ENCODE measurements around the gene KNSTRN.
A peak's percentile ranks its signal among the peaks of the same experiment; 100 is the strongest.

Gene KNSTRN

GRCh38 chr15:40392986-40393948 is 10.7 kb downstream of the KNSTRN start:
- H3K4me3 ChIP-seq, result no peak overlapping the region
- H3K9ac ChIP-seq (ENCODE audit: insufficient read length), result no peak overlapping the region
- no peaks in the 10 kb centered on the region for H3K9me3 ChIP-seq (ENCODE audit: low read depth, low read length)
- no peak for DNase-seq (ENCODE audit: low read depth, low spot score)
- TF ChIP-seq EZH2 (IDR thresholded peaks at IDR 0.05), result no peak
- TF ChIP-seq FOXP2 (optimal IDR thresholded peaks at IDR 0.05; ENCODE audit: control extremely low read depth, extremely low read length, insufficient read depth), result no peak
- TF ChIP-seq POLR2AphosphoS5 (IDR thresholded peaks at IDR 0.05; ENCODE audit: borderline replicate concordance, low read depth, low read length), result no peak
- H3K27ac ChIP-seq, result no peak overlapping the region; the same call in 1 of the 2 replicates
- H3K36me3 ChIP-seq (ENCODE audit: insufficient read depth, low read length), result peaks cover 64% of the 10 kb centered on the region

- DNase-seq (ENCODE audit: low read depth, low spot score), result no peak
- Histone ChIP-seq H3K9me3 (ENCODE audit: low read depth, low read length) (no peaks in the 10 kb centered on the region), H3K4me3 (no peak overlapping the region), H3K27ac (no peak overlapping the region), H3K9ac (ENCODE audit: insufficient read length) (no peak overlapping the region), H3K36me3 (ENCODE audit: insufficient read depth, low read length) (peaks cover 26% of the 10 kb centered on the region)
- no peak for TF ChIP-seq FOXP2 (optimal IDR thresholded peaks at IDR 0.05; ENCODE audit: control extremely low read depth, extremely low read length, insufficient read depth)
- TF ChIP-seq POLR2AphosphoS5 (IDR thresholded peaks at IDR 0.05; ENCODE audit: borderline replicate concordance, low read depth, low read length), result no peak
- TF ChIP-seq EZH2 (IDR thresholded peaks at IDR 0.05), result no peak
Measured at GRCh38 chr15:40397688-40398412, 15.3 kb downstream of the KNSTRN start.

- Histone ChIP-seq H3K9me3 (ENCODE audit: low read depth, low read length) (no peaks in the 10 kb centered on the region), H3K9ac (ENCODE audit: insufficient read length) (no peak overlapping the region), H3K27ac (no peak overlapping the region), H3K36me3 (ENCODE audit: insufficient read depth, low read length) (peaks cover 20% of the 10 kb centered on the region), H3K4me3 (no peak overlapping the region)
- DNase-seq (ENCODE audit: low read depth, low spot score), result no peak
- TF ChIP-seq POLR2AphosphoS5 (IDR thresholded peaks at IDR 0.05; ENCODE audit: borderline replicate concordance, low read depth, low read length) (no peak), EZH2 (IDR thresholded peaks at IDR 0.05) (no peak), FOXP2 (optimal IDR thresholded peaks at IDR 0.05; ENCODE audit: control extremely low read depth, extremely low read length, insufficient read depth) (no peak)
Measured at GRCh38 chr15:40398413-40398873, 15.9 kb downstream of the KNSTRN start.

GRCh38 chr15:40399370-40399769 is 16.8 kb downstream of the KNSTRN start:
- no peak overlapping the region for H3K27ac ChIP-seq
- H3K9me3 ChIP-seq (ENCODE audit: low read depth, low read length), result no peaks in the 10 kb centered on the region
- H3K9ac ChIP-seq (ENCODE audit: insufficient read length), result no peak overlapping the region
- H3K4me3 ChIP-seq, result no peak overlapping the region
- TF ChIP-seq FOXP2 (optimal IDR thresholded peaks at IDR 0.05; ENCODE audit: control extremely low read depth, extremely low read length, insufficient read depth) (no peak), POLR2AphosphoS5 (IDR thresholded peaks at IDR 0.05; ENCODE audit: borderline replicate concordance, low read depth, low read length) (no peak), EZH2 (IDR thresholded peaks at IDR 0.05) (no peak)
- no peak for DNase-seq (ENCODE audit: low read depth, low spot score)
- peaks cover 11% of the 10 kb centered on the region for H3K36me3 ChIP-seq (ENCODE audit: insufficient read depth, low read length)

GRCh38 chr15:40405501-40406381 is 23.2 kb downstream of the KNSTRN start, which contains the start of gene IVD:
Gene IVD (plus strand): TSS chr15:40405795. CDS start chr15:40405828, 33 bp downstream.
- no peaks in the 10 kb centered on the region for H3K9me3 ChIP-seq (ENCODE audit: low read depth, low read length)
- H3K9ac ChIP-seq (ENCODE audit: insufficient read length), result peak within 1 kb of the TSS; percentile 89
- H3K4me3 ChIP-seq, result peak within 1 kb of the TSS; percentile 97
- peaks cover 24% of the 10 kb centered on the region for H3K36me3 ChIP-seq (ENCODE audit: insufficient read depth, low read length)
- DNase-seq (ENCODE audit: low read depth, low spot score), result no peak
- H3K27ac ChIP-seq, result peak within 1 kb of the TSS; percentile 46; the same call in 1 of the 2 replicates
- TF ChIP-seq EZH2 (IDR thresholded peaks at IDR 0.05) (no peak), POLR2AphosphoS5 (IDR thresholded peaks at IDR 0.05; ENCODE audit: borderline replicate concordance, low read depth, low read length) (peak; percentile 86), FOXP2 (optimal IDR thresholded peaks at IDR 0.05; ENCODE audit: control extremely low read depth, extremely low read length, insufficient read depth) (no peak)

- TF ChIP-seq POLR2AphosphoS5 (IDR thresholded peaks at IDR 0.05; ENCODE audit: borderline replicate concordance, low read depth, low read length) (no peak), EZH2 (IDR thresholded peaks at IDR 0.05) (no peak), FOXP2 (optimal IDR thresholded peaks at IDR 0.05; ENCODE audit: control extremely low read depth, extremely low read length, insufficient read depth) (no peak)
- Histone ChIP-seq H3K27ac (no peak overlapping the region), H3K4me3 (no peak overlapping the region), H3K9ac (ENCODE audit: insufficient read length) (no peak overlapping the region), H3K9me3 (ENCODE audit: low read depth, low read length) (no peaks in the 10 kb centered on the region), H3K36me3 (ENCODE audit: insufficient read depth, low read length) (peaks cover 35% of the 10 kb centered on the region)
- no peak for DNase-seq (ENCODE audit: low read depth, low spot score)
Measured at GRCh38 chr15:40407330-40407990, 24.9 kb downstream of the KNSTRN start.

- no peaks in the 10 kb centered on the region for H3K9me3 ChIP-seq (ENCODE audit: low read depth, low read length)
- TF ChIP-seq POLR2AphosphoS5 (IDR thresholded peaks at IDR 0.05; ENCODE audit: borderline replicate concordance, low read depth, low read length), result no peak
- no peak for TF ChIP-seq EZH2 (IDR thresholded peaks at IDR 0.05)
- no peak for TF ChIP-seq FOXP2 (optimal IDR thresholded peaks at IDR 0.05; ENCODE audit: control extremely low read depth, extremely low read length, insufficient read depth)
- peaks cover 37% of the 10 kb centered on the region for H3K36me3 ChIP-seq (ENCODE audit: insufficient read depth, low read length)
- H3K27ac ChIP-seq, result no peak overlapping the region
- no peak overlapping the region for H3K4me3 ChIP-seq
- H3K9ac ChIP-seq (ENCODE audit: insufficient read length), result no peak overlapping the region
- DNase-seq (ENCODE audit: low read depth, low spot score), result no peak
Measured at GRCh38 chr15:40409366-40409765, 26.8 kb downstream of the KNSTRN start.

All from SK-N-MC (cell line).